Kidney capillary endothelial cell (primary cell): ENCODE data around the gene IFITM1.
"Not testable (repeated sequence)": the region's sequence is repeated elsewhere in the genome, so short reads cannot be mapped to it uniquely, and the experiment has no call there.

Source experiments
- DNase-seq: peaks from one replicate; pipeline ENCODE4 v3.0.0-alpha.2; 2018; ENCODE audit warnings: low spot score

IFITM1 gene

DNA sequence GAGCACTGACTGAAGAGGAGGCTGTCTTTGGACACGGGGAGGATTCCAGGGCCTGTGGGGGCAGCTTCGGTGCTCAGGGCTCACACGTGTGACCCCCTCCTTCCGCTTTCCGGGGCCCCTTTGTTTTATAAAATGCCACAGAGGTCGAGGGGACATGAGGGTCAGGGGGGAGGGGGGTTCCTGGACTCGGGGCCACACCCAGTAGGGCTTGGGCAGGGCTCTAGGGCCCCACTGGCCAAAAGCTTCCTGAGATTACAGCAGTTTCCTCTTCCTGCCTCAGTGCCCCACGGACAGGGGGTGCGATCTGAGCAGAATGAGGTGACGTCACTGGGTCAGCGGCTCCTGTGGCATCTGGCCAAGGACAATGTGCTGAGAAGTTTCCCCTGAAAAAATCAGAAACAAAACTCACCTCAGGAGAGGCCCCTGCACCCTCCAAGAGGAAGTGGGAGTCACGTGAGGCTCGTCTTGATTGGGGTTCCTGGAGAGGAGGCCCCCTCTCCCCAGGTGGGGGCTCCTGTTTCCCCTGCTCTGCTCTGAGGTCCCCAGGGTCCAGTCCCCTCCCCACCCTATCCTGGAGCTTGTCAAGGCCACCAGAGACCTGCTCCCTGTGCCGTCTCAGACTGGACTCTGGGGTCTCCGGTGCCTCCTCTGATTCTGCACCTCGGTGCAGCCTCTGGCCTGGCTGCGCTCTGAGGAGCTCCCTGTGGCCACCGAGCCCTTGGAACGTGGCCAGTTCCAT lies 13.2 kb downstream of the IFITM1 start:
- peak; percentile 56 for DNase-seq

- DNase-seq, result no peak
Observed at GRCh38 chr11:327581-327923, 13.7 kb downstream of the IFITM1 start.

GRCh38 chr11:328012-328411 lies 14.2 kb downstream of the IFITM1 start:
- DNase-seq, result no peak

- not testable (repeated sequence) for DNase-seq
Observed at GRCh38 chr11:328516-329100, 14.8 kb downstream of the IFITM1 start.

DNA sequence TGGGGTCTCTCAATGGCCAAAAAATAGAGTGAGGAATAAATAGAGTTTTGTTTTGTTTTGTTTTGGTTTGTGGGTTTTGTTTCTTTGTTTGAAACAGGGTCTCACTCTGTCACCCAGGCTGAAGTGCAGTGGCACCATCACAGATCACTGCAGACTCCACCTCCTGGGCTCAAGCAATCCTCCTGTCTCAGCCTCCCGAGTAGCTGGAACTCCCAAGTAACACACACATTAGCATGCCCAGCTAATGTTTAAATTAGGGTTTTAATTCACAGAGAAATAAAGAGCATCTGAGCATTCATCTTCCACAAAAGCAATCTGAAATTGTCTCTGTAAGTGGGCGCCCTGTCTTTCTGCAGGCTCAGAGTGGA lies 16.0 kb downstream of the IFITM1 start:
- no peak for DNase-seq

GRCh38 chr11:330307-330693 lies 16.5 kb downstream of the IFITM1 start:
- DNase-seq, result no peak

- DNase-seq, result no peak
Observed at GRCh38 chr11:330694-331357, 17.0 kb downstream of the IFITM1 start.

- no peak for DNase-seq
Observed at GRCh38 chr11:331358-332060, 17.7 kb downstream of the IFITM1 start.

DNA sequence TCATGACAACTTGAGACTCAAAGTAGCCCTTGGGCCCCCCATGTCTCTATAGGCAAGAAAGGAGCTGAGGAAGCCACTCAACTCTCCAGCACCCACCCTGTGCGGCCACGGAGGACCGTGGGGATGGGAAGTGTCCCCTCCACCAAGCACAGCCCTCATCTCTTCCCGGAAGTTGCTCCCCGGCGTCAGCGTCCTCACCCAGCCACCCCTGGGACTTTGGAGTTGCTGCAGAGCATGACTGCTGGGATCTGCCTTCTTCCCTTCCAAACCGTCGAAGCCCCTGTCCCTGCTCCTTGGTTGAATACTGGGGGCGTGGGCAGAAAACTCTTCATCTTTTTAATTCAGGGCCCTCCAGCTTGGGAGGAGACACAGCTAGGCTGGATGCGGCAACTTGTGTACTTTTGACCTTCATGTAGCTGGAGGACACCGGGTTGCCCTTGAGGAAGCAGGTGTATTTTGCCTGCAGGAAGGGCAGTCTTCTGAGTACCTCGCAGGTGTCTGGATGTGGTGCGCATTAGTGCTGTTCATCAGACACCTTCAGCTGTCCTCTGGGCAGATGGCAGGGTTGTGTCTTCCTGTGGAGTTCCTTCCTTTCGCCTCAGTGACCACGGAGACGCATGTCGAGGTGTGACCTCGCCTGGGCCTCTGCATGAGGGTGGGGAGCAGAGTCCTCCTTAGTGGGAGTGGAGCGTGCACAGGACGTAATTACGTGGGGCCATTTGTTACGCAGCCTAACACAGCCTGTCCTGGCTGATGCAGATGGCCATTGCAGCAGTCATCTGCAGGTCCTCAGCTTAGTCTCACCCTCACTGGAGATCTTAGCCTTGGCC lies 19.0 kb downstream of the IFITM1 start:
- no peak for DNase-seq

DNA sequence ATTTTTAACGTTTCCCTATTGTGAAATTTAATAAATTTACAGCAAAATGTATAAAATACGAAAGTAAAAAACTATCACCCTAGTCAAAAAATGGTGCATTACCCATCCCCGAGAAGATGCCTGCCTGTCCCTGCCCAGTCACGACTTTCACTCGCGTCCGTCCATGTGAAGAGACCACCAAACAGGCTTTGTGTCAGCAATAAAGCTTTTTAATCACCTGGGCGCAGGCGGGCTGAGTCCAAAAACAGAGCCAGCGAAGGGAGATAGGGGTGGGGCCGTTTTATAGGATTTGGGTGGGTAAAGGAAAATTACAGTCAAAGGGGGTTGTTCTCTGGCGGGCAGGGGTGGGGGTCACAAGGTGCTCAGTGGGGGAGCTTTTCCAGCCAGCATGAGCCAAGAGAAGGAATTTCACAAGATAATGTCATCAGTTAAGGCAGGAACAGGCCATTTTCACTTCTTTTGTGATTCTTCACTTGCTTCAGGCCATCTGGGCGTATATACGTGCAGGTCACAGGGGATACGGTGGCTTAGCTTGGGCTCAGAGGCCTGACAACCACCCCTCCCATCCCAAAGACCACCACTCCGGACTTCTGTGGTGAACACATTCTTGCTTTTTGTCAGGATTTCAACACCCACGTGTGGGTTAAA lies 19.9 kb downstream of the IFITM1 start:
- not testable (repeated sequence) for DNase-seq

DNA sequence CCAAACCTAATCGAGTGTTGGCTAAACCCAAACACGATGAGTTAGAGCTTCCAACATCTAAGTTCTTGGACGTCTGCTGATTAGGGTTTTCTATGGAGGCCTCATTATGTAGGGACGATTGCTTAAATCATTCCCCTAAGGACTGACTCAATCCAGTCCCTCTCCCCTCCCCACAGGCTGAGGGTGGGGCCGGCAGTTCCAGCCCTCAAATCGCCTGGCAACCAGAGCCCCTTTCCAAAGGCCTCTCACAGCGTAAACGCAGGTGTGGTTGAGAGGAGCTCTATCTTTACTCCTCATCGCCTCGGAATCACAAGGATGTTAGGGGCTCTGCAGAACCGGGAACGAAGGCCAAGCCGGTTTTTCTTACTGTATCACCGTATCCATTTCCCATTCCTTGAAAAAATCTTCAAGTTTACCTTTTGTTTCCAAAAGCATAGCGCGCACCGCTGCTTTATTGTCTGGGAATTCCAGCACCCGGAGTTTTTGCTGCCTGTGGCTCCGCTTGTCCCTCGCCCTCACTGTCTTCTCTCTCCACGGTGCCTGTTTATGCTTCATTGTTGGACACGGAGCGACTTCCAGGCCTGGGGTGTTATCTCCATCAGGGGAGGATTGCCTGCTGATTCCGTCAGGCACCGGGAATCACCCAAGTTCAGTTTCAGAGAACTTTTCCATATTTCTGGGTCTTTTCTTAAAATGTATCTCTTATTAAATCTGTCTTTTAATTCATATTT lies 20.6 kb downstream of the IFITM1 start:
- no peak for DNase-seq

- DNase-seq, result no peak
Observed at GRCh38 chr11:335779-336658, 22.2 kb downstream of the IFITM1 start.

DNA sequence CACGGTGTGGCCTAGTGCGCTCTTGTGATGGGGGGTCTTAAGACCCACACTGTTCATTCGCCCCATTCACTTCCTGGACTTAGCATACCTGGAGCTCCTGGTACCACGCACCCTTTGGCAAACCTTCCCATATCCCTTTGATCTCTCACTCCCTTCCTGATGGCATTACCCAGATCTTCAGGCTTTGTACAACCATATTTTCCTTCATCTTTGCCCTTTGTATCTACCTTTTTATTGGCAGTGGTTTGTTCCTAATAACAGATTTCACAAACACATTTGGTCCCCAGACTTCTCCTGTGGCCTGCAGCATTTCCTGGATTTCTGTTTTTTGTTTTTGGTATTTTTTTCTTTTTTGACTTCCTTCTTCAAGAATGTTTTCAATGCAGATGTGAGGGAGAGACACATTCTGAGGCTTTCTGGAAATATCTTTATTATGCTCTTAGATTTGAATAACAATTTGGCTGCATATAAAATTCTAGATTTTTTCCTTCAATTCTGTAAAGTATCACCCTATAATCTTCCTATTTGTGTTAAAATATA lies 22.9 kb downstream of the IFITM1 start:
- DNase-seq, result no peak

DNA sequence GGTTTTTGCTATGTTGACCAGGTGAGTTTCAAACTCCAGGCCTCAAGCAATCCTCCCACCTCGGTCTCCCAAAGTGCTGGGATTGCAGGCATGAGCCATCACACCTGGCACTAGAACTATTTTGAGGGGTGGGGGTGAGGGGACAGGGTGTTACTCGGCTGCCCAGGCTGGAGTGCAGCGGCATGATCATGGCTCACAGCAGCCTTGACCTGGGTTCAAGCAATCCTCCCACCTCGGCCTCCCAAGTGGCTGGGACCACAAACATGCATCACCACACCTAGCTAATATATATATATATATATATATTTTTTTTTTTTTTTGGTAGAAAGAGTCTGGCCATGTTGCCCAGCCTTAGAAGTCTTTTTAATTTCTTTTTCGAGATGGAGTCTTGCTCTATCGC lies 23.9 kb downstream of the IFITM1 start:
- DNase-seq, result no peak

DNA sequence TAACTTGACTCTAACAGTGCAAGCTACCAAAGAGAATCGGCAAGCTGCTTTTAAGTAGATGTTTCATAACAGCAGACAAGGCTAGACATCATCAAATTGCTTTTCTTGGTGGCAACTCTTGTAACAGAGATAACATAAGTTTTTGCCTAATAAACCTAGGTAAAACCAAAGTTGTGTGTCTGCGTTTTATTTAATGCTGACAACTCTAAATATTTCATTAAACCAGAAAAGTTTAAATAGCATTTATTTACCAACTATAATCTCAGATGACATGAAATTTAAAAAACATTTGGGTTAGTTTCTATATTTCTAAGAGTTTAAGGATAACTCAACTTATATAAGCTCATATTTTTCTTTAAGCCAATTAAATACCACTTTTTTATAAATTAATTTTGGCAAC lies 26.1 kb downstream of the IFITM1 start:
- DNase-seq, result no peak

DNA sequence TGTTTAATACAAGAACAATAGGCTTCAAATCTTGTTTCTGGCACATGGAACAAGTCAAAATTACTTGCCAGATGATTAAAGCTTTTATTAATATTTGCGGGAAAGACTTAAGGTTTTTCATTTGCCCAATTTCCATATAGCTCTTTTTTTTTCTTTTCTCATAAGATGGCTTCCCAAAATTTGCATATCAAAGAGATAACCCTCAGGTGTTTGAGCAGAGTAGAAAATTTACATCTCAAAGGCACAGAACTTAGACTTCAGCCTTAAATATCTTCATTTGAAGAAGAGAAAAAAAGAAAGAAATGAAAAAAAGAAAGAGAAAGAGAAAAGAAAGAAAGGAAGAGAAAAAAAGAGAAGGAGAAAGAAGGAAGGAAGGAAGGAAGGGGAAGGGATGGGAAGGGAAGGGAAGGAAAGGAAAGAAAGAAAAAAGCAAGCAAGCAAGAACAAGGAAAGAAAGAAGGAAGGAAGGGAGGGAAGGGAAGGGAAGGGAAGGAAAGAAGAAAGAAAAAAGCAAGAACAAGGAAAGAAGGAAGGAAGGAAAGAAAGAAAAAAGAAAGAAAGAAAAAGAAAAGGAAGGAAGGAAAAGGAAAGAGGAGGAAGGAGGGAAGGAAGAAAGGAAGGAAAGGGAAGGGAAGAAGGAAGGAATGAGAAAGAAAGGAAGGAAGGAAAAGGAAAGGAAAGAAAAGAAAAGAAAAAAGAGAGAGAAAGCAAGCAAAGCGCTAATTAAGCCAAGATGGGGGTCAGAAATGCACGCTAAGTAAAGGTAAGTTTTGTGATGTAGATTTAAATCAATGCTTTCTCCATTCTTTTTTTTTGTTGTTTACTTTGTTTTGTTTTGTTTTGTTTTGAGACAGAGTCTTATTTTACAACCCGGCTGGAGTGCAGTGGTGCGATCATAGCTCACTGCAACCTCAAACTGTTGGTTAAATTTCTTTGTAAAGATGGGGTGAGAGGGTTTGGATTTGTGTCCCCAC lies 27.0 kb downstream of the IFITM1 start:
- no peak for DNase-seq

DNA sequence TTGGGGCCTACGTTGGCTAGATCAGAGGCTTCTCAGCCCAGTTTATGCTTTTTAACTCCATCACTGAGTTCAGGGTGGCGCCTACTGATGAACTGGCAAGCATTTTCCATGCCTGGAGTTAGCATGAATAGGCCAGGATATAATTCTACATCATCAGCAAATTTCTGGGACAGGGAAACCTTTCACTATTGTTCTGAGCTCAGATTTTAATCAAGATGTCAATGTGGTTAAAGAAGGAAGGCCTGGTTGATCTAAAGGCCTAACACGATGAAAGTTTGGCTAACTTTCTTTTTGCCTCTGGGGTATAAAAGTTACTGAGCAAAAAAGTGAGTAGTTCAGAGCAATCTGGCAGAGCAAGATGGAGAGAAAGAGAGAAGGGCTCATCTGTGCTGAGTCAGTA lies 28.5 kb downstream of the IFITM1 start:
- no peak for DNase-seq

DNA sequence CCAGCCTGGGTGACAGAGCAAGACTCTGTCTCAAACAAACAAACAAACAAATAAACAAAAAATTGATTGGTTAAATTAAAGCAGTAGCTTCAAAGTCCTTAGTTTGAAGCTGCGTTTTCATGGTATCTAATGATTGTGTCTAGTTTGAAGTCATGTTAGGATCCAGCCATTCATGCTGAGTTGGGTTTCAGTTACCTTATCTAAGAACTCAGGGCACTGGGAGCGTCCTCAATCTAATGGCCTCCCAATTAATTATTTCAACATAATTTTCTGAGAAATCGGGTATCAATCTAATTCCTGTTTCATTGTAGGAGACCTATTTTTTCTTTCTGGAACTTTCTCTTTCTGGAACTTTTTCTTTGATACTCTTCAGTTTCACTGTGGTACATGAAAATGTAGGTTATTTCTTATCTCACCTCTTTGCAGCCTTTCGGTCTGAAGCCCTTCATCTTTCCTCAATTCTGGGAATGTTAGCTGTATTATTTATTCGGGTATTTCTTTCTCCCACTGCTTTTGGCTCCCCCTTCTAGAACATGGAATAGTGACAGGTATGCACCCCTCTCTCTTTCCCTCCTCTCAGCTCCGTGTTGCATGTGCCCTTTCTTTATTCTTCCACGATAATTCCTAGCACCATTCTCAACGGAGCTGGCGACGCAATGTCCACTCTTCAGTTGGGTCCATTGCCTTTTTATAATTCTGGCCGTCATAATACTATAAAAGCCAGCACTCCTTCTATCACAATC lies 31.2 kb downstream of the IFITM1 start:
- DNase-seq, result no peak
